22Rv1 (cell line): ENCODE results near the gene BCAS1.

Experiments used
- CTCF ChIP-seq: fragments of 450-650 bp; IDR thresholded peaks from 2 replicates; pipeline ENCODE4 v1.5.1; 2017; ENCODE audit warnings: mild to moderate bottlenecking
- ZFX ChIP-seq: fragments of 450-650 bp; IDR thresholded peaks from 2 replicates; pipeline ENCODE4 v1.6.1; 2017; ENCODE audit warnings: antibody characterized with exemption, borderline replicate concordance

GRCh38 chr20:54107600-54108325 is 37.4 kb upstream of the BCAS1 start:
- TF ChIP-seq CTCF (no peak), ZFX (no peak)
